Thyroid gland (tissue), 4 donors: ENCODE results near the gene EPOP.

ENCODE experiments used
- POLR2A ChIP-seq, 2 donors: fragments of 450-650 bp; IDR thresholded peaks; one replicate each; pipeline ENCODE4 v1.6.1; 2017; ENCODE audit warnings: antibody characterized with exemption in 2 of 2, mild to moderate bottlenecking in 2 of 2, moderate library complexity in 1 of 2
- TF ChIP-seq, protein P1 (sequence below), 6 experiments: fragments of 200-600 bp in 3 of 6; fragments of 450-650 bp in 3 of 6; sonication (generic) in 3 of 6; IDR thresholded peaks; one replicate each; pipeline ENCODE4 v1.5.1; 2016 to 2019; ENCODE audit warnings: antibody characterized with exemption in 6 of 6, mild to moderate bottlenecking in 2 of 6, inconsistent platforms in 1 of 6, moderate library complexity in 1 of 6

DNA sequence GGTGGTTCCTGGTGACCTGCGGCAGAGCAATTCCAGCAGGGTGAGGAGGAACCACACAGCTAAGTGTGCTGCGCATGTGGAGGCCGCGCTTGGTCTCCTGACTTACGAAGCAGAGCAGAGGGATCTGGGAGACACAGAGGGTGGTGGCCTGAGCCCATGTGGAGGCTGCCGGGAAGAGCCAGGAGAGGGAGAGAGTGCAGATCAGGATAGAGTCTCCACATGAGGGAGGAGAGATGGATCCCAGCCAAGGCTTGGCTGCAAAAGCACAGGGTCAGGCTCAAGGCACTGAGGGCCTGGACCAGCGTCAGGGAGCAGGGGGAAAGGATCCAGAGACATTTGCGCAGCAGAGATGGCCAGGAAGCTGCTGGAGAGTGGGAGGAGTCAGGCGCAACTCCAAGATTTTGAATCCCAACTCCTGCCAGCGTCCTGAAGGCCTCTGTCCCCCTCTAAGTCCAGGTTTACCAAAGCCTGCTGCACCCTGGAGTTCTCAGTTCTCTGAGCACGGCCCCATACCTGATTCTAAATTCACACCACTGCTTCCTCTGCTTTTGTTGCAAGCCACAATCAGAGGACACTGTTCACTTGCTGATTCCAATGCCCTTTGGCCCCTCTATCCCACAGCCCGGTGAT lies 19.1 kb upstream of the EPOP start:
- no peak for TF ChIP-seq POLR2A (IDR thresholded peaks at IDR 0.05)
- TF ChIP-seq, protein P1, sequence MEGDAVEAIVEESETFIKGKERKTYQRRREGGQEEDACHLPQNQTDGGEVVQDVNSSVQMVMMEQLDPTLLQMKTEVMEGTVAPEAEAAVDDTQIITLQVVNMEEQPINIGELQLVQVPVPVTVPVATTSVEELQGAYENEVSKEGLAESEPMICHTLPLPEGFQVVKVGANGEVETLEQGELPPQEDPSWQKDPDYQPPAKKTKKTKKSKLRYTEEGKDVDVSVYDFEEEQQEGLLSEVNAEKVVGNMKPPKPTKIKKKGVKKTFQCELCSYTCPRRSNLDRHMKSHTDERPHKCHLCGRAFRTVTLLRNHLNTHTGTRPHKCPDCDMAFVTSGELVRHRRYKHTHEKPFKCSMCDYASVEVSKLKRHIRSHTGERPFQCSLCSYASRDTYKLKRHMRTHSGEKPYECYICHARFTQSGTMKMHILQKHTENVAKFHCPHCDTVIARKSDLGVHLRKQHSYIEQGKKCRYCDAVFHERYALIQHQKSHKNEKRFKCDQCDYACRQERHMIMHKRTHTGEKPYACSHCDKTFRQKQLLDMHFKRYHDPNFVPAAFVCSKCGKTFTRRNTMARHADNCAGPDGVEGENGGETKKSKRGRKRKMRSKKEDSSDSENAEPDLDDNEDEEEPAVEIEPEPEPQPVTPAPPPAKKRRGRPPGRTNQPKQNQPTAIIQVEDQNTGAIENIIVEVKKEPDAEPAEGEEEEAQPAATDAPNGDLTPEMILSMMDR (IDR thresholded peaks at IDR 0.05) = no peak
